ENCODE measurements around the gene SMPDL3A. TPM values are rescaled to one million over a fixed set of nuclear protein-coding genes. Genes with fewer than 3 reads are reported as not detected.

SMPDL3A gene
- total RNA-seq, 6 donors from 2014 or later: 11.0 to 19.9 (median 15.6) TPM

GRCh38 chr6:122772724-122773415 is 16.2 kb upstream of the SMPDL3A start:
- H3K4me1 ChIP-seq: peaks cover 0 to 10% (median 8%) of the 10 kb centered on the region in 4 donors
- no peaks in the 10 kb centered on the region for H3K36me3 ChIP-seq
- no peak for ATAC-seq (ENCODE audit: low FRiP score in 2 of 2)
- WGBS, 2 donors: 67 to 85% methylated on average over 3 of the region's 3 CpGs
- H3K4me3 ChIP-seq: no peak overlapping the region
- H3K9me3 ChIP-seq: no peaks in the 10 kb centered on the region
- DNase-seq: no peak
- TF ChIP-seq POLR2A (IDR thresholded peaks at IDR 0.05): no peak
- no peak for TF ChIP-seq POLR2AphosphoS5 (IDR thresholded peaks at IDR 0.05)
- TF ChIP-seq CTCF (IDR thresholded peaks at IDR 0.05): no peak
- TF ChIP-seq EP300 (IDR thresholded peaks at IDR 0.05): no peak
- H3K27me3 ChIP-seq: no peaks in the 10 kb centered on the region
- H3K27ac ChIP-seq: no peak overlapping the region

GRCh38 chr6:122775975-122776374 is 13.1 kb upstream of the SMPDL3A start:
- H3K9me3 ChIP-seq: no peaks in the 10 kb centered on the region
- H3K4me3 ChIP-seq: no peak overlapping the region
- no peaks in the 10 kb centered on the region for H3K27me3 ChIP-seq
- TF ChIP-seq CTCF (IDR thresholded peaks at IDR 0.05): no peak
- TF ChIP-seq POLR2AphosphoS5 (IDR thresholded peaks at IDR 0.05): no peak
- TF ChIP-seq EP300 (IDR thresholded peaks at IDR 0.05): no peak
- TF ChIP-seq POLR2A (IDR thresholded peaks at IDR 0.05): no peak
- DNase-seq (no peak), ATAC-seq (ENCODE audit: low FRiP score in 2 of 2) (no peak)
- H3K4me1 ChIP-seq: peaks cover 0 to 6% (median 5%) of the 10 kb centered on the region in 4 donors
- H3K27ac ChIP-seq: no peak overlapping the region
- no peaks in the 10 kb centered on the region for H3K36me3 ChIP-seq

- DNase-seq (no peak), ATAC-seq (ENCODE audit: low FRiP score in 2 of 2) (no peak)
- no peak overlapping the region for H3K4me3 ChIP-seq
- no peaks in the 10 kb centered on the region for H3K9me3 ChIP-seq
- H3K27me3 ChIP-seq: no peaks in the 10 kb centered on the region
- WGBS, 2 donors: 90 to 92% methylated on average over 5 of the region's 5 CpGs
- no peak overlapping the region for H3K27ac ChIP-seq
- no peaks in the 10 kb centered on the region for H3K4me1 ChIP-seq
- no peaks in the 10 kb centered on the region for H3K36me3 ChIP-seq
- no peak for TF ChIP-seq CTCF (IDR thresholded peaks at IDR 0.05)
- TF ChIP-seq EP300 (IDR thresholded peaks at IDR 0.05): no peak
- no peak for TF ChIP-seq POLR2AphosphoS5 (IDR thresholded peaks at IDR 0.05)
- TF ChIP-seq POLR2A (IDR thresholded peaks at IDR 0.05): no peak
Measured at GRCh38 chr6:122778302-122778701, 10.8 kb upstream of the SMPDL3A start.

- Histone ChIP-seq H3K4me1 (no peaks in the 10 kb centered on the region), H3K27ac (no peak overlapping the region), H3K9me3 (no peaks in the 10 kb centered on the region), H3K4me3 (no peak overlapping the region), H3K27me3 (no peaks in the 10 kb centered on the region), H3K36me3 (no peaks in the 10 kb centered on the region)
- WGBS, 2 donors: 63 to 67% methylated on average over 13 of the region's 13 CpGs
- no peak for TF ChIP-seq EP300 (IDR thresholded peaks at IDR 0.05)
- TF ChIP-seq POLR2A (IDR thresholded peaks at IDR 0.05): no peak
- TF ChIP-seq POLR2AphosphoS5 (IDR thresholded peaks at IDR 0.05): no peak
- no peak for TF ChIP-seq CTCF (IDR thresholded peaks at IDR 0.05)
- ATAC-seq (ENCODE audit: low FRiP score in 2 of 2) (no peak), DNase-seq (no peak)
Measured at GRCh38 chr6:122778985-122779661, 9.9 kb upstream of the SMPDL3A start.
